ENCODE measurements around the gene CYP2D6. TPM values are rescaled to one million over a fixed set of nuclear protein-coding genes. Genes with fewer than 3 reads are reported as not detected.

CYP2D6 gene
- total and polyA plus RNA-seq, 2 donors: 0.42 to 9.2 TPM

DNA sequence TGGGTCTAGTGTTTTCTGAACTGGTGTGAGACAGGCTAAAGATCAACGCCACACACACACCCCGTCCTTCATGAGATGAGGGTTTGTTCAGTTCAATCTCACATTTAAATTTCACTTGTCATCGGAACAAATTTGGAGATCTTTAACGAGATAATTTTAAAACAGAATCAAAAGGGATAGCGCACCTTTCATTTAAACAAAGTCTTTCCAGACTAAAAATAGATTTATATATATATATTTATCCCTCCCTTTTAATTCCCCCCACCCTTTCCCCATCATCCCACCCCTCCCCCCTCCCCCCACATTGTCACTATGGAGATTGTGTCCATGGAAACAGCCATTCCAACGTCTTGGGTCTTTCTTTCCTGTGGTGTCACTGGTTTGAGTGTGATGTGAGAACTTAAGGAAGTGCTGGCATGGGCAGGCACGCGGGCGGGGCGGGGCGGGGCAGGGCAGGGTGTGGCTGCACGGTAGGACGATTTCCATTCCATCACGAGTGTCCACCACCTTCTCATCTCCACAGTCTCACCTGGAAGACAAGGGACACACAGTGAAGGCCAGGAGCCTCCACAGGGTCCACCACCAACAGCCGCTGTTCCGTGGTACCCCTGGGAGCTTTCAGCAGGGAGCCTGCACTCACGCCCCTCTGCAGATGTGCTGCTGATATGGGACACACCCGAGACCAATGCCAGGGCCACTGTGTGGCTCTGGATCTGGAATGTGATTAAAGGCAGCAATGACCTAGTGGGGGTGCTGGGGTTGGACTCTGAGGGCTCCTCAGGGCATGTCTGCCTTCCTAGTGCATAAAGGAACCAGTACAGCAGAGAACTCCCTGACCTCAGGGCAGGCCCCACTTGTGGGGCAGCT, 30.5 kb upstream of the CYP2D6 start:
- H3K4me3 ChIP-seq (ENCODE audit: low read length in 2 of 2): no peak overlapping the region
- no peaks in the 10 kb centered on the region for H3K27me3 ChIP-seq (ENCODE audit: control insufficient read depth in 2 of 2, insufficient read depth in 1 of 2, low read length in 1 of 2)
- H3K9me3 ChIP-seq (ENCODE audit: control insufficient read depth in 2 of 2, insufficient read depth in 1 of 2, low read length in 1 of 2): no peaks in the 10 kb centered on the region
- no peak for DNase-seq (ENCODE audit: low read depth in 6 of 9, low spot score in 9 of 9)
- WGBS: 92% methylated on average over 18 of the region's 18 CpGs
- H3K27ac ChIP-seq (ENCODE audit: low read depth in 1 of 2, low read length in 1 of 2): no peak overlapping the region
- H3K4me1 ChIP-seq (ENCODE audit: control insufficient read depth in 2 of 2, insufficient read depth in 2 of 2, low read length in 2 of 2): no peaks in the 10 kb centered on the region
- H3K36me3 ChIP-seq (ENCODE audit: control insufficient read depth in 2 of 2, insufficient read depth in 2 of 2, low read length in 1 of 2): peaks cover 40 to 46% of the 10 kb centered on the region in 2 donors

GRCh38 chr22:42160251-42160650, 29.6 kb upstream of the CYP2D6 start:
- Histone ChIP-seq H3K27ac (ENCODE audit: low read depth in 1 of 2, low read length in 1 of 2) (no peak overlapping the region), H3K4me3 (ENCODE audit: low read length in 2 of 2) (no peak overlapping the region), H3K9me3 (ENCODE audit: control insufficient read depth in 2 of 2, insufficient read depth in 1 of 2, low read length in 1 of 2) (no peaks in the 10 kb centered on the region), H3K4me1 (ENCODE audit: control insufficient read depth in 2 of 2, insufficient read depth in 2 of 2, low read length in 2 of 2) (no peaks in the 10 kb centered on the region), H3K27me3 (ENCODE audit: control insufficient read depth in 2 of 2, insufficient read depth in 1 of 2, low read length in 1 of 2) (no peaks in the 10 kb centered on the region), H3K36me3 (ENCODE audit: control insufficient read depth in 2 of 2, insufficient read depth in 2 of 2, low read length in 1 of 2) (peaks cover 40% of the 10 kb centered on the region in 2 donors)
- WGBS: 99% methylated on average over 4 of the region's 4 CpGs
- no peak for DNase-seq (ENCODE audit: low read depth in 6 of 9, low spot score in 9 of 9)

GRCh38 chr22:42158456-42159132, 28.0 kb upstream of the CYP2D6 start:
- no peak for DNase-seq (ENCODE audit: low read depth in 6 of 9, low spot score in 9 of 9)
- no peaks in the 10 kb centered on the region for H3K4me1 ChIP-seq (ENCODE audit: control insufficient read depth in 2 of 2, insufficient read depth in 2 of 2, low read length in 2 of 2)
- H3K9me3 ChIP-seq (ENCODE audit: control insufficient read depth in 2 of 2, insufficient read depth in 1 of 2, low read length in 1 of 2): peaks cover 0 to 1% of the 10 kb centered on the region in 2 donors
- H3K4me3 ChIP-seq (ENCODE audit: low read length in 2 of 2): no peak overlapping the region
- H3K27me3 ChIP-seq (ENCODE audit: control insufficient read depth in 2 of 2, insufficient read depth in 1 of 2, low read length in 1 of 2): no peaks in the 10 kb centered on the region
- H3K36me3 ChIP-seq (ENCODE audit: control insufficient read depth in 2 of 2, insufficient read depth in 2 of 2, low read length in 1 of 2): peaks cover 35 to 44% of the 10 kb centered on the region in 2 donors
- H3K27ac ChIP-seq (ENCODE audit: low read depth in 1 of 2, low read length in 1 of 2): no peak overlapping the region
- 95% methylated on average over 16 of the region's 16 CpGs for WGBS

DNA sequence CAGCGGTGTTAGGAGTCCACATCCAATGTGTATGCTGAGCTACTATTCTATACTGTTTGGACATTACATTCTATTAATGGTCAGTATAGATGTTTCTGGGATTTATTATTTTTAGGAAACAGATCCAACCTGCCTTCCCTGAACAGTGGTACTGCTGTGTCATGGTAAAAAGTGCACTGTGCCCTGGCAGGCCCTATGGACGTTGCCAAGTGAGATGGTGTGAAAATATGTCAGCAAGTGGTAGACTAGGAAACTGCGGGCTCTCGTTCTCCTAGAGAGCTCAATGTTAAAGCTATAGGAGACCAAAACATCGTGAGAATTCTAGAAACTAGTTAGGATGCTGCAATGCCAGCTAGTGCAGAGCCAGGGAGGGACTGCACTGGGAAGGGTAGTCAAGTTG, 26.0 kb upstream of the CYP2D6 start:
- no peaks in the 10 kb centered on the region for H3K4me1 ChIP-seq (ENCODE audit: control insufficient read depth in 2 of 2, insufficient read depth in 2 of 2, low read length in 2 of 2)
- no peak for DNase-seq (ENCODE audit: low read depth in 6 of 9, low spot score in 9 of 9)
- peaks cover 0 to 1% of the 10 kb centered on the region in 2 donors for H3K9me3 ChIP-seq (ENCODE audit: control insufficient read depth in 2 of 2, insufficient read depth in 1 of 2, low read length in 1 of 2)
- H3K27ac ChIP-seq (ENCODE audit: low read depth in 1 of 2, low read length in 1 of 2): no peak overlapping the region
- peaks cover 26 to 37% of the 10 kb centered on the region in 2 donors for H3K36me3 ChIP-seq (ENCODE audit: control insufficient read depth in 2 of 2, insufficient read depth in 2 of 2, low read length in 1 of 2)
- 98% methylated on average over 5 of the region's 5 CpGs for WGBS
- no peaks in the 10 kb centered on the region for H3K27me3 ChIP-seq (ENCODE audit: control insufficient read depth in 2 of 2, insufficient read depth in 1 of 2, low read length in 1 of 2)
- no peak overlapping the region for H3K4me3 ChIP-seq (ENCODE audit: low read length in 2 of 2)

GRCh38 chr22:42156121-42156520, 25.5 kb upstream of the CYP2D6 start:
- Histone ChIP-seq H3K4me1 (ENCODE audit: control insufficient read depth in 2 of 2, insufficient read depth in 2 of 2, low read length in 2 of 2) (no peaks in the 10 kb centered on the region), H3K27me3 (ENCODE audit: control insufficient read depth in 2 of 2, insufficient read depth in 1 of 2, low read length in 1 of 2) (no peaks in the 10 kb centered on the region), H3K36me3 (ENCODE audit: control insufficient read depth in 2 of 2, insufficient read depth in 2 of 2, low read length in 1 of 2) (peaks cover 21 to 36% of the 10 kb centered on the region in 2 donors), H3K9me3 (ENCODE audit: control insufficient read depth in 2 of 2, insufficient read depth in 1 of 2, low read length in 1 of 2) (peaks cover 0 to 1% of the 10 kb centered on the region in 2 donors), H3K4me3 (ENCODE audit: low read length in 2 of 2) (no peak overlapping the region), H3K27ac (ENCODE audit: low read depth in 1 of 2, low read length in 1 of 2) (no peak overlapping the region)
- no peak for DNase-seq (ENCODE audit: low read depth in 6 of 9, low spot score in 9 of 9)
- 95% methylated on average over 2 of the region's 2 CpGs for WGBS

DNA sequence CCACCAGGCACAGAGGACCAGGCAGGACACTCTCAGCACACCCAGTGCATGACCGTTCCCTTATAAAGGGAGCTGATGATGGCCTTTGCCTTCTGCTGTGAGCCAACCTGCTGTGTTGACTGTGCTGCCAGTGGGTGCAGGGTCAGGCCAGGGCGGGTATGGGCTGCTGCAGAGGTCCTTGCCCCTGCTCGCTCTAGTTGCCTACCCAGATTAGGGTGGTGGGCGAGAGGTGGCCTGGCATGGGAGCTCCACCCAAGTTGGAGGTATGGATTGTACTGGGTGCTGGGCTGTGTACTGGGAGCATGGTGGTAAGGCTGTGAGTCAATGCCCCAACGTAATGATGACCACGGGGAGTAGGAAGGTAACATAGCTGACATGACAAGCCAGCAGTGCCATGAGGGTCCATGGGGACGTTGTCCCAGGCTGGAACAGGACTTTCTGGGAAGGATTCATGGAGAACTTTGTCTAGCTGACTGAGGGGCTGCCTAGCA, 24.5 kb upstream of the CYP2D6 start:
- 95% methylated on average over 7 of the region's 7 CpGs for WGBS
- Histone ChIP-seq H3K4me1 (ENCODE audit: control insufficient read depth in 2 of 2, insufficient read depth in 2 of 2, low read length in 2 of 2) (no peaks in the 10 kb centered on the region), H3K36me3 (ENCODE audit: control insufficient read depth in 2 of 2, insufficient read depth in 2 of 2, low read length in 1 of 2) (peaks cover 15 to 39% of the 10 kb centered on the region in 2 donors), H3K27ac (ENCODE audit: low read depth in 1 of 2, low read length in 1 of 2) (no peak overlapping the region), H3K4me3 (ENCODE audit: low read length in 2 of 2) (no peak overlapping the region), H3K27me3 (ENCODE audit: control insufficient read depth in 2 of 2, insufficient read depth in 1 of 2, low read length in 1 of 2) (no peaks in the 10 kb centered on the region), H3K9me3 (ENCODE audit: control insufficient read depth in 2 of 2, insufficient read depth in 1 of 2, low read length in 1 of 2) (peaks cover 0 to 1% of the 10 kb centered on the region in 2 donors)
- no peak for DNase-seq (ENCODE audit: low read depth in 6 of 9, low spot score in 9 of 9)

GRCh38 chr22:42154293-42155052, 23.9 kb upstream of the CYP2D6 start:
- no peak for DNase-seq (ENCODE audit: low read depth in 6 of 9, low spot score in 9 of 9)
- Histone ChIP-seq H3K4me3 (ENCODE audit: low read length in 2 of 2) (no peak overlapping the region), H3K4me1 (ENCODE audit: control insufficient read depth in 2 of 2, insufficient read depth in 2 of 2, low read length in 2 of 2) (no peaks in the 10 kb centered on the region), H3K27me3 (ENCODE audit: control insufficient read depth in 2 of 2, insufficient read depth in 1 of 2, low read length in 1 of 2) (no peaks in the 10 kb centered on the region), H3K36me3 (ENCODE audit: control insufficient read depth in 2 of 2, insufficient read depth in 2 of 2, low read length in 1 of 2) (peaks cover 15 to 39% of the 10 kb centered on the region in 2 donors), H3K27ac (ENCODE audit: low read depth in 1 of 2, low read length in 1 of 2) (no peak overlapping the region), H3K9me3 (ENCODE audit: control insufficient read depth in 2 of 2, insufficient read depth in 1 of 2, low read length in 1 of 2) (peaks cover 0 to 1% of the 10 kb centered on the region in 2 donors)
- WGBS: 98% methylated on average over 12 of the region's 12 CpGs

GRCh38 chr22:42152661-42153270, 22.2 kb upstream of the CYP2D6 start:
- H3K36me3 ChIP-seq (ENCODE audit: control insufficient read depth in 2 of 2, insufficient read depth in 2 of 2, low read length in 1 of 2): peaks cover 9 to 35% of the 10 kb centered on the region in 2 donors
- H3K27ac ChIP-seq (ENCODE audit: low read depth in 1 of 2, low read length in 1 of 2): no peak overlapping the region
- WGBS: 96% methylated on average over 42 of the region's 42 CpGs
- no peaks in the 10 kb centered on the region for H3K4me1 ChIP-seq (ENCODE audit: control insufficient read depth in 2 of 2, insufficient read depth in 2 of 2, low read length in 2 of 2)
- no peak overlapping the region for H3K4me3 ChIP-seq (ENCODE audit: low read length in 2 of 2)
- no peak for DNase-seq (ENCODE audit: low read depth in 6 of 9, low spot score in 9 of 9)
- peaks cover 0 to 1% of the 10 kb centered on the region in 2 donors for H3K9me3 ChIP-seq (ENCODE audit: control insufficient read depth in 2 of 2, insufficient read depth in 1 of 2, low read length in 1 of 2)
- no peaks in the 10 kb centered on the region for H3K27me3 ChIP-seq (ENCODE audit: control insufficient read depth in 2 of 2, insufficient read depth in 1 of 2, low read length in 1 of 2)

All from thymus (tissue), 11 donors.